ENCODE measurements around the gene HNRNPM.

HNRNPM gene

GRCh38 chr19:8468761-8469373, 24.1 kb downstream of the HNRNPM start:
- Histone ChIP-seq H3K4me3 (ENCODE audit: low read length) (no peak overlapping the region), H3K27ac (ENCODE audit: low read length) (no peak overlapping the region), H3K9me3 (ENCODE audit: control insufficient read depth, insufficient read depth, low read length) (peaks cover 1% of the 10 kb centered on the region; the same call in 1 of the 2 replicates), H3K27me3 (ENCODE audit: control insufficient read depth, insufficient read depth, low read length) (no peaks in the 10 kb centered on the region), H3K36me3 (ENCODE audit: control insufficient read depth, insufficient read depth, low read length) (peaks cover 56% of the 10 kb centered on the region), H3K4me1 (ENCODE audit: control insufficient read depth, insufficient read depth, low read length) (no peaks in the 10 kb centered on the region)
- no peak for DNase-seq (ENCODE audit: low read depth, low spot score)
- WGBS (ENCODE audit: insufficient coverage, insufficient read length), result no CpG with 5 or more reads among the region's 8 CpGs

- DNase-seq (ENCODE audit: low read depth, low spot score), result no peak
- no peaks in the 10 kb centered on the region for H3K4me1 ChIP-seq (ENCODE audit: control insufficient read depth, insufficient read depth, low read length)
These were observed 25.0 kb downstream of the HNRNPM start for GRCh38 chr19:8469613-8470368.

GRCh38 chr19:8473648-8474476, 29.1 kb downstream of the HNRNPM start:
- WGBS (ENCODE audit: insufficient coverage, insufficient read length), result no CpG with 5 or more reads among the region's 6 CpGs
- Histone ChIP-seq H3K36me3 (ENCODE audit: control insufficient read depth, insufficient read depth, low read length) (peaks cover 53% of the 10 kb centered on the region), H3K27me3 (ENCODE audit: control insufficient read depth, insufficient read depth, low read length) (no peaks in the 10 kb centered on the region), H3K4me3 (ENCODE audit: low read length) (no peak overlapping the region), H3K27ac (ENCODE audit: low read length) (no peak overlapping the region), H3K9me3 (ENCODE audit: control insufficient read depth, insufficient read depth, low read length) (0 out of 2 replicates have a peak, but pooled peaks cover 1% of the 10 kb centered on the region), H3K4me1 (ENCODE audit: control insufficient read depth, insufficient read depth, low read length) (no peaks in the 10 kb centered on the region)
- DNase-seq (ENCODE audit: low read depth, low spot score), result no peak

More at GRCh38 chr19:8469613-8470368, 25.0 kb downstream of the HNRNPM start:
- WGBS (ENCODE audit: insufficient coverage, insufficient read length), result no CpG with 5 or more reads among the region's 13 CpGs
- Histone ChIP-seq H3K36me3 (ENCODE audit: control insufficient read depth, insufficient read depth, low read length) (peaks cover 55% of the 10 kb centered on the region), H3K27me3 (ENCODE audit: control insufficient read depth, insufficient read depth, low read length) (no peaks in the 10 kb centered on the region), H3K9me3 (ENCODE audit: control insufficient read depth, insufficient read depth, low read length) (peaks cover 1% of the 10 kb centered on the region; the same call in 1 of the 2 replicates), H3K4me3 (ENCODE audit: low read length) (no peak overlapping the region), H3K27ac (ENCODE audit: low read length) (no peak overlapping the region)

GRCh38 chr19:8475005-8475404, 30.2 kb downstream of the HNRNPM start:
- Histone ChIP-seq H3K36me3 (ENCODE audit: control insufficient read depth, insufficient read depth, low read length) (peaks cover 41% of the 10 kb centered on the region), H3K9me3 (ENCODE audit: control insufficient read depth, insufficient read depth, low read length) (no peaks in the 10 kb centered on the region), H3K27me3 (ENCODE audit: control insufficient read depth, insufficient read depth, low read length) (no peaks in the 10 kb centered on the region), H3K27ac (ENCODE audit: low read length) (no peak overlapping the region), H3K4me1 (ENCODE audit: control insufficient read depth, insufficient read depth, low read length) (no peaks in the 10 kb centered on the region), H3K4me3 (ENCODE audit: low read length) (no peak overlapping the region)
- no CpG with 5 or more reads among the region's 1 CpG for WGBS (ENCODE audit: insufficient coverage, insufficient read length)
- DNase-seq (ENCODE audit: low read depth, low spot score), result no peak

DNA sequence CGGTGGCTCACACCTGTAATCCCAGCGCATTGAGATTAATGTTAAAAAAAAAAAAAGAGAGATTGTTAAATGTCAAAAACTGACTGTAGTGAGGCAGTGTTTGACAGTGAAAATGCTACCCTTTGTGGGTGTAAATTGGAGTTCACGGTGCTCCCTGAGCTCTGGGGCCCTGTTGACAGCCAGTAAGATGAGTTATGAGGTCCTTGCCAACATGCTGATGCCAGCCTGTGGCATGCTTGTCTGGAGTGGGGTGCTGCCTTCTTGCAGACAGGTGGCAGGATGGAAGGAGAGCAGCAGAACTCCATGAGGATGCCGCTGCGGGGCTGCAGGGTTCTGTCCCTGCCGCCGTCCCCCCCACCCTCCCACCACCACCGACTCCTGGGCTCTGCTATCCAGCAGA, 31.7 kb downstream of the HNRNPM start:
- Histone ChIP-seq H3K27me3 (ENCODE audit: control insufficient read depth, insufficient read depth, low read length) (no peaks in the 10 kb centered on the region), H3K4me1 (ENCODE audit: control insufficient read depth, insufficient read depth, low read length) (no peaks in the 10 kb centered on the region), H3K4me3 (ENCODE audit: low read length) (no peak overlapping the region), H3K9me3 (ENCODE audit: control insufficient read depth, insufficient read depth, low read length) (no peaks in the 10 kb centered on the region), H3K27ac (ENCODE audit: low read length) (no peak overlapping the region), H3K36me3 (ENCODE audit: control insufficient read depth, insufficient read depth, low read length) (peaks cover 40% of the 10 kb centered on the region)
- no peak for DNase-seq (ENCODE audit: low read depth, low spot score)
- no CpG with 5 or more reads among the region's 8 CpGs for WGBS (ENCODE audit: insufficient coverage, insufficient read length)

- H3K27ac ChIP-seq (ENCODE audit: low read length), result no peak overlapping the region
- H3K9me3 ChIP-seq (ENCODE audit: control insufficient read depth, insufficient read depth, low read length), result no peaks in the 10 kb centered on the region
- H3K4me1 ChIP-seq (ENCODE audit: control insufficient read depth, insufficient read depth, low read length), result no peaks in the 10 kb centered on the region
- H3K27me3 ChIP-seq (ENCODE audit: control insufficient read depth, insufficient read depth, low read length), result no peaks in the 10 kb centered on the region
- no peak overlapping the region for H3K4me3 ChIP-seq (ENCODE audit: low read length)
- no peak for DNase-seq (ENCODE audit: low read depth, low spot score)
- H3K36me3 ChIP-seq (ENCODE audit: control insufficient read depth, insufficient read depth, low read length), result peaks cover 43% of the 10 kb centered on the region
- no CpG with 5 or more reads among the region's 4 CpGs for WGBS (ENCODE audit: insufficient coverage, insufficient read length)
These were observed 33.1 kb downstream of the HNRNPM start for GRCh38 chr19:8477889-8478288.

DNA sequence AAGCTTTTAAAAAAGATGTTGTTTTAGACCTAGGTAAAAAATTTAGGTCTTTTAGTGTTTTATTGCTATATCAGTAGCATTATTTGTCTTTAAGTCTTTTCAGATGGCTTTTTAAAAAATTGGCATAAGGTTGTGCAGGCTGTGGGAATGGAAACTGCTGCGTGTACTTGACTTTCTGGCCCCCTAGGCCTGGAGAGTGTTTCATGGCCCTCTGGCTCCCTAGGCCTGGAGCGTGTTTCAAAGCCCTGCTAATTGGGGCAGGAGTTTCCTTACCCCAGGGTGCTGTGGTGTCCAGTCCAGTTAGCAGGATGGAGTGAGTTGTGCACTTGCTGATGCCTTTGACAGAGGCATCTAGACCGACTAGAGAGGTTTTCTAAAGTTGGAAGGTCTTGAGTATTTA, 33.8 kb downstream of the HNRNPM start:
- H3K9me3 ChIP-seq (ENCODE audit: control insufficient read depth, insufficient read depth, low read length), result no peaks in the 10 kb centered on the region
- no peak overlapping the region for H3K4me3 ChIP-seq (ENCODE audit: low read length)
- no peak overlapping the region for H3K27ac ChIP-seq (ENCODE audit: low read length)
- H3K27me3 ChIP-seq (ENCODE audit: control insufficient read depth, insufficient read depth, low read length), result no peaks in the 10 kb centered on the region
- no peaks in the 10 kb centered on the region for H3K4me1 ChIP-seq (ENCODE audit: control insufficient read depth, insufficient read depth, low read length)
- DNase-seq (ENCODE audit: low read depth, low spot score), result no peak
- WGBS (ENCODE audit: insufficient coverage, insufficient read length), result no CpG with 5 or more reads among the region's 3 CpGs
- peaks cover 44% of the 10 kb centered on the region for H3K36me3 ChIP-seq (ENCODE audit: control insufficient read depth, insufficient read depth, low read length)

- Histone ChIP-seq H3K9me3 (ENCODE audit: control insufficient read depth, insufficient read depth, low read length) (no peaks in the 10 kb centered on the region), H3K4me1 (ENCODE audit: control insufficient read depth, insufficient read depth, low read length) (no peaks in the 10 kb centered on the region), H3K4me3 (ENCODE audit: low read length) (no peak overlapping the region), H3K27ac (ENCODE audit: low read length) (no peak overlapping the region), H3K27me3 (ENCODE audit: control insufficient read depth, insufficient read depth, low read length) (no peaks in the 10 kb centered on the region), H3K36me3 (ENCODE audit: control insufficient read depth, insufficient read depth, low read length) (peaks cover 46% of the 10 kb centered on the region)
- no CpG with 5 or more reads among the region's 11 CpGs for WGBS (ENCODE audit: insufficient coverage, insufficient read length)
- no peak for DNase-seq (ENCODE audit: low read depth, low spot score)
These were observed 36.4 kb downstream of the HNRNPM start for GRCh38 chr19:8481201-8481600.

DNA sequence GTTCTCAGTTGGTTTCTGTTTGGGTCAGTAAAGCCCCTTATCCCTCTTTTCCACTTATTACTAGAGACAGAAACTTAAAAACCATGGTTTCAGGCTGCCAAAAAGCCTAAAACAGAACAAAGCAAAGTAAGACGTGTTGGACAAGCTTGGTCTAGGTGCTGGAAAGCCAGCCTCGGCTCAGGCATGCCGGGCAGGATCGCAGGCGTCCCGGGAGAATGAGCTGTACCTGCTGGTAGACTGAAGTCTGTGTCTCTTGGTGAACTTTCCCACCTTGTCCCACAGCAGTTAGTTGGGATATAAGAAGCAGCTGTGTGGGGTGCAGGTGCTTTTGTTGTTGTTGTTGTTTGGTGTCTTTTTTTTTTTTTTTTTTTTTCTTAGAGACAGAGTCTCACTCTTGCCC, 36.8 kb downstream of the HNRNPM start:
- H3K27me3 ChIP-seq (ENCODE audit: control insufficient read depth, insufficient read depth, low read length), result no peaks in the 10 kb centered on the region
- H3K9me3 ChIP-seq (ENCODE audit: control insufficient read depth, insufficient read depth, low read length), result no peaks in the 10 kb centered on the region
- no CpG with 5 or more reads among the region's 6 CpGs for WGBS (ENCODE audit: insufficient coverage, insufficient read length)
- H3K36me3 ChIP-seq (ENCODE audit: control insufficient read depth, insufficient read depth, low read length), result peaks cover 47% of the 10 kb centered on the region
- no peak for DNase-seq (ENCODE audit: low read depth, low spot score)
- no peak overlapping the region for H3K4me3 ChIP-seq (ENCODE audit: low read length)
- no peak overlapping the region for H3K27ac ChIP-seq (ENCODE audit: low read length)
- H3K4me1 ChIP-seq (ENCODE audit: control insufficient read depth, insufficient read depth, low read length), result no peaks in the 10 kb centered on the region

DNA sequence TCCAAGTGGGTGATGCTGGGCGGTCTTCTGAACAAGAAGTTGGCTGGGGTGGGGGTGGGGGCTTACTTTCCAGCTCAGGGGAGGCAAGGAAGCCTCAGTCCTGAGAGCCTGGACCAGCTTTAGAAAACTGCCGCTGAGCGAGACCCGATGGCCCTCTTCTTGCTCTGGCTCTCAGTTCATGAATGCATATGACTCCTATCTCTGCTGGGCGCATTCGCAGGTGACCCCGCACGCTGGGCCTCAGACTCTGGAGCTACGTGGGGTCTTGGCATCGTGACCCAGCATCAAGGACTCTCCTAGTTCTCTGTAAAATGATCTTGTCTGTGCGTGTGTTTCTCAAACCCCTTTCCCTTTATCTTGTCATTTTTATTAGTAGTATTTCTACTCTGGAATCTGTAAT, 37.9 kb downstream of the HNRNPM start:
- no peak for DNase-seq (ENCODE audit: low read depth, low spot score)
- Histone ChIP-seq H3K36me3 (ENCODE audit: control insufficient read depth, insufficient read depth, low read length) (peaks cover 49% of the 10 kb centered on the region), H3K9me3 (ENCODE audit: control insufficient read depth, insufficient read depth, low read length) (no peaks in the 10 kb centered on the region), H3K27me3 (ENCODE audit: control insufficient read depth, insufficient read depth, low read length) (no peaks in the 10 kb centered on the region), H3K27ac (ENCODE audit: low read length) (no peak overlapping the region), H3K4me3 (ENCODE audit: low read length) (no peak overlapping the region), H3K4me1 (ENCODE audit: control insufficient read depth, insufficient read depth, low read length) (no peaks in the 10 kb centered on the region)
- no CpG with 5 or more reads among the region's 11 CpGs for WGBS (ENCODE audit: insufficient coverage, insufficient read length)
